HEK293 (cell line): ENCODE data around the gene AIF1L.

Experiments
- EGR2 ChIP-seq: fragments of 450-650 bp; formaldehyde crosslinking; IDR thresholded peaks from 2 replicates; pipeline ENCODE4 v1.5.1; 2016; ENCODE audit warnings: low read depth, missing biosample characterization, missing genetic modification characterization
- GLI4 ChIP-seq: fragments of 450-650 bp; formaldehyde crosslinking; IDR thresholded peaks from 2 replicates; pipeline ENCODE4 v1.5.1; 2016; ENCODE audit warnings: missing biosample characterization, missing genetic modification characterization
- IKZF3 ChIP-seq: fragments of 450-650 bp; IDR thresholded peaks from 2 replicates; pipeline ENCODE4 v1.5.0; 2018; ENCODE audit warnings: missing biosample characterization, mild to moderate bottlenecking, missing genetic modification characterization, moderate library complexity
- KLF1 ChIP-seq: fragments of 450-650 bp; formaldehyde crosslinking; IDR thresholded peaks from 2 replicates; pipeline ENCODE4 v1.5.1; 2016; ENCODE audit warnings: missing biosample characterization, missing genetic modification characterization
- REPIN1 ChIP-seq: fragments of 450-650 bp; formaldehyde crosslinking; IDR thresholded peaks from 2 replicates; pipeline ENCODE4 v1.5.1; 2017; ENCODE audit warnings: missing biosample characterization, missing genetic modification characterization, low read depth
- SP2 ChIP-seq: fragments of 450-650 bp; formaldehyde crosslinking; IDR thresholded peaks from 2 replicates; pipeline ENCODE4 v1.5.1; 2016; ENCODE audit warnings: missing biosample characterization, missing genetic modification characterization
- WT1 ChIP-seq: fragments of 450-650 bp; formaldehyde crosslinking; IDR thresholded peaks from 2 replicates; pipeline ENCODE4 v1.5.1; 2016; ENCODE audit warnings: missing biosample characterization, missing genetic modification characterization
- ZBTB17 ChIP-seq: fragments of 450-650 bp; formaldehyde crosslinking; IDR thresholded peaks from 2 replicates; pipeline ENCODE4 v1.5.1; 2016; ENCODE audit warnings: missing biosample characterization, missing genetic modification characterization
- ZBTB7A ChIP-seq: fragments of 450-650 bp; formaldehyde crosslinking; IDR thresholded peaks from 2 replicates; pipeline ENCODE4 v1.5.1; 2016; ENCODE audit warnings: low read depth, missing biosample characterization, missing genetic modification characterization
- ZBTB8A ChIP-seq: fragments of 450-650 bp; formaldehyde crosslinking; IDR thresholded peaks from 2 replicates; pipeline ENCODE4 v1.5.1; 2016; ENCODE audit warnings: missing biosample characterization, missing genetic modification characterization
- ZNF133 ChIP-seq: fragments of 450-650 bp; formaldehyde crosslinking; IDR thresholded peaks from 2 replicates; pipeline ENCODE4 v1.5.1; 2016; ENCODE audit warnings: missing biosample characterization, missing genetic modification characterization
- ZNF138 ChIP-seq: fragments of 450-650 bp; formaldehyde crosslinking; IDR thresholded peaks from 2 replicates; pipeline ENCODE4 v1.5.1; 2016; ENCODE audit warnings: missing biosample characterization, missing genetic modification characterization, borderline replicate concordance
- ZNF146 ChIP-seq: fragments of 450-650 bp; formaldehyde crosslinking; IDR thresholded peaks from 2 replicates; pipeline ENCODE4 v1.5.1; 2016; ENCODE audit warnings: missing biosample characterization, missing genetic modification characterization
- ZNF274 ChIP-seq, 2 experiments: fragments of 200-500 bp in 1 of 2; fragments of 450-650 bp in 1 of 2; sonication (Bioruptor generic) in 1 of 2; formaldehyde crosslinking in 1 of 2; IDR thresholded peaks; 2 replicates each; pipeline versions ENCODE4 v1.5.1 to v1.6.1; 2014 to 2016; ENCODE audit warnings: borderline replicate concordance in 1 of 2, inconsistent platforms in 1 of 2, low read length in 1 of 2, missing biosample characterization in 1 of 2, missing genetic modification characterization in 1 of 2
- ZNF292 ChIP-seq: fragments of 450-650 bp; formaldehyde crosslinking; IDR thresholded peaks from 2 replicates; pipeline ENCODE4 v1.5.1; 2016; ENCODE audit warnings: low read depth, missing biosample characterization, missing genetic modification characterization, borderline replicate concordance
- ZNF341 ChIP-seq: fragments of 450-650 bp; formaldehyde crosslinking; IDR thresholded peaks from 2 replicates; pipeline ENCODE4; 2016; ENCODE audit warnings: low read depth, missing biosample characterization, missing genetic modification characterization
- ZNF404 ChIP-seq: fragments of 450-650 bp; formaldehyde crosslinking; IDR thresholded peaks from 2 replicates; pipeline ENCODE4 v1.5.1; 2017; ENCODE audit warnings: missing biosample characterization, missing genetic modification characterization
- ZNF433 ChIP-seq: fragments of 450-650 bp; formaldehyde crosslinking; IDR thresholded peaks from 2 replicates; pipeline ENCODE4 v1.5.1; 2016; ENCODE audit warnings: missing biosample characterization, missing genetic modification characterization, low read depth
- ZNF449 ChIP-seq: fragments of 450-650 bp; formaldehyde crosslinking; IDR thresholded peaks from 2 replicates; pipeline ENCODE4 v1.5.1; 2017; ENCODE audit warnings: missing biosample characterization, mild to moderate bottlenecking, missing genetic modification characterization, moderate library complexity
- ZNF501 ChIP-seq: fragments of 450-650 bp; formaldehyde crosslinking; IDR thresholded peaks from 2 replicates; pipeline ENCODE4 v1.5.1; 2016; ENCODE audit warnings: missing biosample characterization, missing genetic modification characterization
- ZNF530 ChIP-seq: fragments of 450-650 bp; formaldehyde crosslinking; IDR thresholded peaks from 2 replicates; pipeline ENCODE4 v1.5.1; 2016; ENCODE audit warnings: low read depth, missing biosample characterization, missing genetic modification characterization
- ZNF555 ChIP-seq: fragments of 450-650 bp; formaldehyde crosslinking; conservative IDR thresholded peaks from 2 replicates; pipeline ENCODE4 v1.5.1; 2017; ENCODE audit warnings: missing biosample characterization, mild to moderate bottlenecking, missing genetic modification characterization, inconsistent platforms
- ZNF580 ChIP-seq: fragments of 450-650 bp; formaldehyde crosslinking; IDR thresholded peaks from 2 replicates; pipeline ENCODE4 v1.5.1; 2016; ENCODE audit warnings: missing biosample characterization, missing genetic modification characterization
- ZNF600 ChIP-seq: fragments of 450-650 bp; formaldehyde crosslinking; IDR thresholded peaks from 2 replicates; pipeline ENCODE4 v1.5.1; 2016; ENCODE audit warnings: missing biosample characterization, missing genetic modification characterization
- ZNF701 ChIP-seq: fragments of 450-650 bp; formaldehyde crosslinking; IDR thresholded peaks from 2 replicates; pipeline ENCODE4 v1.5.1; 2016; ENCODE audit warnings: missing biosample characterization, missing genetic modification characterization
- ZNF785 ChIP-seq: fragments of 450-650 bp; formaldehyde crosslinking; IDR thresholded peaks from 2 replicates; pipeline ENCODE4 v1.5.1; 2016; ENCODE audit warnings: missing biosample characterization, missing genetic modification characterization
- ZNF791 ChIP-seq: fragments of 450-650 bp; formaldehyde crosslinking; IDR thresholded peaks from 2 replicates; pipeline ENCODE4 v1.5.1; 2016; ENCODE audit warnings: missing biosample characterization, missing genetic modification characterization
- ZSCAN23 ChIP-seq: fragments of 450-650 bp; formaldehyde crosslinking; IDR thresholded peaks from 2 replicates; pipeline ENCODE4 v1.5.1; 2016; ENCODE audit warnings: missing biosample characterization, missing genetic modification characterization
- TF ChIP-seq, protein P1 (sequence below): fragments of 450-650 bp; formaldehyde crosslinking; IDR thresholded peaks from 2 replicates; pipeline ENCODE4 v1.5.1; 2016; ENCODE audit warnings: missing biosample characterization, missing genetic modification characterization, borderline replicate concordance
- TF ChIP-seq, protein P2 (sequence below): sonication (generic); formaldehyde crosslinking; IDR thresholded peaks from 2 replicates; pipeline ENCODE4 v1.8.1; 2022; ENCODE audit warnings: mild to moderate bottlenecking, moderate library complexity, missing genetic modification reagents

The AIF1L gene

DNA sequence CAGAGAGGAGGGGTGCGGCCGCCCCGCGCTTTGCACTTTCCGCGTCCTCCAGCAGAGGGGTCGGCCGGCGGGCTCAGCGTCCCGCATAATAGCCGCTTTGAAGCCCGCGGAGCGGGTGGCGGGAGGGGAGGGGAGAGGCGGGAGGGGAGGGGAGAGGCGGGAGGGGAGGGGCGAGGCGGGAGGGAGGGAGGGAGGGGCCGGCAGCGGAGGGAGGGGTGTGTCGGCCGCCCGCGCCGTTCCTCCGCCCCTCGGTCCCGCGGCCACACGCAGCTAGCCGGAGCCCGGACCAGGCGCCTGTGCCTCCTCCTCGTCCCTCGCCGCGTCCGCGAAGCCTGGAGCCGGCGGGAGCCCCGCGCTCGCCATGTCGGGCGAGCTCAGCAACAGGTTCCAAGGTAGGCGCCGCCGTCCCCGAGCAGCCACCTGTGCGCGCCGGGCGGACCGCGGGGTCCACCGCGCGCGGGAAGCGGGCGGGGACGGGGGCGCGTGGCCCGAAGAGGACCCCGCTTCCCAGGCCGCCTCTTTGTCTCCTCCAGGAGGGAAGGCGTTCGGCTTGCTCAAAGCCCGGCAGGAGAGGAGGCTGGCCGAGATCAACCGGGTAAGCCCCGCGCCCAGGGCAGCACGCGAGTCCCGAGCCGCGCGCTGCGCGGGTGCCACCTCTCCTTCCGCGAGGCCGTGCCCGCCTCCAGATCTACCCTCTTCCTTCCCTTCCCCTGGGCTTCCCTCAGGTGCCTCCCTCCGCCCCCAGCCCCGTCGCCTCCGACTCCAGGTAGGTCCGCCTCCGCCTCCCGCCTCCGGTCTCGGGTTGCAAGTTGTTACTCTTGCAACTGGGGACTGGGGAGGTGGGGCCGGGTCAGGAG, at the start of gene AIF1L (continued):
- TF ChIP-seq, protein P1, sequence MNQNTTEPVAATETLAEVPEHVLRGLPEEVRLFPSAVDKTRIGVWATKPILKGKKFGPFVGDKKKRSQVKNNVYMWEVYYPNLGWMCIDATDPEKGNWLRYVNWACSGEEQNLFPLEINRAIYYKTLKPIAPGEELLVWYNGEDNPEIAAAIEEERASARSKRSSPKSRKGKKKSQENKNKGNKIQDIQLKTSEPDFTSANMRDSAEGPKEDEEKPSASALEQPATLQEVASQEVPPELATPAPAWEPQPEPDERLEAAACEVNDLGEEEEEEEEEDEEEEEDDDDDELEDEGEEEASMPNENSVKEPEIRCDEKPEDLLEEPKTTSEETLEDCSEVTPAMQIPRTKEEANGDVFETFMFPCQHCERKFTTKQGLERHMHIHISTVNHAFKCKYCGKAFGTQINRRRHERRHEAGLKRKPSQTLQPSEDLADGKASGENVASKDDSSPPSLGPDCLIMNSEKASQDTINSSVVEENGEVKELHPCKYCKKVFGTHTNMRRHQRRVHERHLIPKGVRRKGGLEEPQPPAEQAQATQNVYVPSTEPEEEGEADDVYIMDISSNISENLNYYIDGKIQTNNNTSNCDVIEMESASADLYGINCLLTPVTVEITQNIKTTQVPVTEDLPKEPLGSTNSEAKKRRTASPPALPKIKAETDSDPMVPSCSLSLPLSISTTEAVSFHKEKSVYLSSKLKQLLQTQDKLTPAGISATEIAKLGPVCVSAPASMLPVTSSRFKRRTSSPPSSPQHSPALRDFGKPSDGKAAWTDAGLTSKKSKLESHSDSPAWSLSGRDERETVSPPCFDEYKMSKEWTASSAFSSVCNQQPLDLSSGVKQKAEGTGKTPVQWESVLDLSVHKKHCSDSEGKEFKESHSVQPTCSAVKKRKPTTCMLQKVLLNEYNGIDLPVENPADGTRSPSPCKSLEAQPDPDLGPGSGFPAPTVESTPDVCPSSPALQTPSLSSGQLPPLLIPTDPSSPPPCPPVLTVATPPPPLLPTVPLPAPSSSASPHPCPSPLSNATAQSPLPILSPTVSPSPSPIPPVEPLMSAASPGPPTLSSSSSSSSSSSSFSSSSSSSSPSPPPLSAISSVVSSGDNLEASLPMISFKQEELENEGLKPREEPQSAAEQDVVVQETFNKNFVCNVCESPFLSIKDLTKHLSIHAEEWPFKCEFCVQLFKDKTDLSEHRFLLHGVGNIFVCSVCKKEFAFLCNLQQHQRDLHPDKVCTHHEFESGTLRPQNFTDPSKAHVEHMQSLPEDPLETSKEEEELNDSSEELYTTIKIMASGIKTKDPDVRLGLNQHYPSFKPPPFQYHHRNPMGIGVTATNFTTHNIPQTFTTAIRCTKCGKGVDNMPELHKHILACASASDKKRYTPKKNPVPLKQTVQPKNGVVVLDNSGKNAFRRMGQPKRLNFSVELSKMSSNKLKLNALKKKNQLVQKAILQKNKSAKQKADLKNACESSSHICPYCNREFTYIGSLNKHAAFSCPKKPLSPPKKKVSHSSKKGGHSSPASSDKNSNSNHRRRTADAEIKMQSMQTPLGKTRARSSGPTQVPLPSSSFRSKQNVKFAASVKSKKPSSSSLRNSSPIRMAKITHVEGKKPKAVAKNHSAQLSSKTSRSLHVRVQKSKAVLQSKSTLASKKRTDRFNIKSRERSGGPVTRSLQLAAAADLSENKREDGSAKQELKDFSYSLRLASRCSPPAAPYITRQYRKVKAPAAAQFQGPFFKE (tag by site-specific recombination), result no peak
- TF ChIP-seq EGR2 (tag by site-specific recombination), result peak; percentile 97
- TF ChIP-seq ZNF341, result peak; percentile 47; the same call in 1 of the 2 replicates
- no peak for TF ChIP-seq ZNF146 (tag by site-specific recombination)
- no peak for TF ChIP-seq ZNF274 (IDR thresholded peaks at IDR 0.05; ENCODE audit: low read length)
- TF ChIP-seq ZNF274 (tag by site-specific recombination; IDR thresholded peaks at IDR 0.05; ENCODE audit: borderline replicate concordance), result no peak
- TF ChIP-seq ZNF138 (tag by site-specific recombination), result no peak
- TF ChIP-seq ZNF580 (tag by site-specific recombination), result no peak
- no peak for TF ChIP-seq ZNF433 (tag by site-specific recombination)
- TF ChIP-seq ZNF530, result no peak
- TF ChIP-seq ZNF600, result peak; percentile 90; the same call in 1 of the 2 replicates
- no peak for TF ChIP-seq GLI4
- TF ChIP-seq ZBTB8A, result peak; percentile 50; the same call in 1 of the 2 replicates
- TF ChIP-seq KLF1, result peak; percentile 8; the same call in 1 of the 2 replicates
- TF ChIP-seq REPIN1 (tag by site-specific recombination), result no peak
- TF ChIP-seq ZNF133 (tag by site-specific recombination), result no peak
- no peak for TF ChIP-seq ZNF501 (tag by site-specific recombination)
- TF ChIP-seq ZNF555 (tag by site-specific recombination), result no peak
- no peak for TF ChIP-seq ZBTB7A
- peak; percentile 7; the same call in 1 of the 2 replicates for TF ChIP-seq IKZF3 (tag by site-specific recombination)
- no peak for TF ChIP-seq ZNF404 (tag by site-specific recombination)
- peak; percentile 92 for TF ChIP-seq SP2 (tag by site-specific recombination)
- peak; percentile 87 for TF ChIP-seq ZBTB17
- TF ChIP-seq, protein P2, sequence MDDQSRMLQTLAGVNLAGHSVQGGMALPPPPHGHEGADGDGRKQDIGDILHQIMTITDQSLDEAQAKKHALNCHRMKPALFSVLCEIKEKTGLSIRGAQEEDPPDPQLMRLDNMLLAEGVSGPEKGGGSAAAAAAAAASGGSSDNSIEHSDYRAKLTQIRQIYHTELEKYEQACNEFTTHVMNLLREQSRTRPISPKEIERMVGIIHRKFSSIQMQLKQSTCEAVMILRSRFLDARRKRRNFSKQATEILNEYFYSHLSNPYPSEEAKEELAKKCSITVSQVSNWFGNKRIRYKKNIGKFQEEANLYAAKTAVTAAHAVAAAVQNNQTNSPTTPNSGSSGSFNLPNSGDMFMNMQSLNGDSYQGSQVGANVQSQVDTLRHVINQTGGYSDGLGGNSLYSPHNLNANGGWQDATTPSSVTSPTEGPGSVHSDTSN, result 0 out of 2 replicates have a peak, but pooled peaks have one; percentile 18
- TF ChIP-seq ZNF701 (tag by site-specific recombination), result no peak
- no peak for TF ChIP-seq ZNF791
- 0 out of 2 replicates have a peak, but pooled peaks have one; percentile 12 for TF ChIP-seq ZNF449 (tag by site-specific recombination)
- no peak for TF ChIP-seq WT1
- TF ChIP-seq ZNF292 (tag by site-specific recombination), result no peak
- no peak for TF ChIP-seq ZNF785
- no peak for TF ChIP-seq ZSCAN23 (tag by site-specific recombination)
